CD4-positive, alpha-beta T cell treated with Interleukin-15 for 1 hour (primary cell): ENCODE measurements around the gene DDX27.
A peak's percentile ranks its signal among the peaks of the same experiment; 100 is the strongest.
"Not testable (repeated sequence)": the region's sequence is repeated elsewhere in the genome, so short reads cannot be mapped to it uniquely, and the experiment has no call there.

Experiments
- DNase-seq: peaks from one replicate; pipeline ENCODE4 v3.0.0-alpha.2; 2020

Gene DDX27

GRCh38 chr20:49210101-49210756 lies 9.0 kb upstream of the DDX27 start:
- no peak for DNase-seq

DNA sequence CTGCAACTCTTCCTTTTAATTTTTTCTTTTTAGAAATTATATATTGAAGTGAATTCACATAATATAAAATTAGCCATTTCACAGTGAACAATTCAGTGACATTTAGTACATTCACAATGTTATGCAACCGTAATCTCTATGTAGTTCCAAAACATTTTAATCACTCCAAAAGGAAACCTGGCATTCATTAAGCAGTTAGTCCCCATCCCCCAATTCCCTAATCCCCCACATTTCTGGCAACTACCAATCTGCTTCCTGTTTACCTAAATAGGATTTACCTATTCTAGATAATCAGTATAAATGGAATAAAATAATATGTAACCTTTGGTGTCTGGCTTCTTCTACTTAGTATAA lies 8.5 kb upstream of the DDX27 start:
- DNase-seq: no peak

DNA sequence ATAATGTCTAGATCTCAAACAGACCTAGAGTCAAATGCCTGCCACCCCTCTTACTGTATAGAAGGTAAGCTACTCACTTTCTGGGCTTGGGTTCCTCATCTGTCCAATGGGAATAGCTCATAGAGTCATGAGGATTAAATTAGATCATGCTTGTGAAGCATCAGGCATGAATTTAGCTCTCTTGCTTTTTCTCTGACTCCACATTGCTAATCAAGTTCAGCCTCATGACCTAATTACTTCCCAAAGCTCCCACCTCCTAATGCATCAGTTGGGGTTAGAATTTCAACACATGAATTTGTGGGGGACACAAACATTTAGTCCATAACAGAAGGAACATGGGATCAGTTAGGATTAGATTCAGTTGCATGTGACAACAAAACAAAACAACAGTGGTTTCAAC lies 4.6 kb upstream of the DDX27 start:
- DNase-seq: no peak

DNA sequence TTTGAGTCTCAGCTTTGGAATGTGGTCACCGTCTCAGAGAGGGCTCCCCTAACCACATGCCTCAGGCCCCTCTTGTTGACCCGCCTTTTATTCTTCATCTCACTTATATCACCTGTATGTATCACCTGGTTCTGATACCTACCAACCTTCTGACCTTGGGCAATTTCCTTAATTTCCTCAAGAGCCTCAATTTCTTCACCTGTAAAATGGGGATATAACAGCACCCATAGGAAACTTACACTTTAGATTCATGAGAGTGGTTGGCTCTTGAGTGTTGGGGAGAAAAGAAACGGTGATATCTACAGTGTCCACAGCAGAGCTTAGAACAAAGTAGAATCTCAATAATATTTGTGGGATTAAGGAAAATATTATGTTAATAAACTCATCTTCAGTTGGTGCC lies 4.0 kb upstream of the DDX27 start:
- no peak for DNase-seq

DNA sequence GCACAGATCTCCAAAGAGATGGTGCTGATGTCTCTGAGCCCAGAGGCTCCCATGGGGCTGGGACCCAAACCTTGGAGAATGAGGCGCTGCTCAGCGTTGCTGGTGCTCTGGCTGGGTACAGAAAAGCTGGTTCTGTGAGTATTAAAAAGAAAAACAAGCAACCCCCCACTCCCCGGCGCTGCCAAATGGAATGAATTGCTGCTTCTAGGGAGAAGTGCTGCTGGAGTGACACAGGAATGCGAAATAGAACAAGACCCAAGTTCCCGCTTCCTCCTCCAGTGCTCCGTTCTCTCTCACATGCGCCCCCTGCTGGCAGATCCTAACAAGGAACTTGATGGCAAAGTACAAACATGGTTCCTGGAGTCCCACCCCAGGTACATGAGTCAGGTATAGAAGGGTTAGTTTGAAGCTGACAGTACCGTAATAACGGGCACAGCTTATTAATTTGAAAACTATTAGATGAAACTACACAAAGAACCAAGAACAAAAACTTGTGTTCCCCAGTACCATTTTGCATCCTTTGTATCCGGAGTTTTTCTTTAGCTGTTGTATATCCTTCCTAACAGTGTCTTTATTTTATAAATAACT lies 2.1 kb upstream of the DDX27 start:
- peak; percentile 86 for DNase-seq

GRCh38 chr20:49218739-49219090 lies 501 bp upstream of the DDX27 start:
- not testable (repeated sequence) for DNase-seq

- no peak for DNase-seq
Observed at GRCh38 chr20:49219924-49220831, 962 bp downstream of the DDX27 start.

GRCh38 chr20:49225896-49226295 lies 6.7 kb downstream of the DDX27 start:
- no peak for DNase-seq

DNA sequence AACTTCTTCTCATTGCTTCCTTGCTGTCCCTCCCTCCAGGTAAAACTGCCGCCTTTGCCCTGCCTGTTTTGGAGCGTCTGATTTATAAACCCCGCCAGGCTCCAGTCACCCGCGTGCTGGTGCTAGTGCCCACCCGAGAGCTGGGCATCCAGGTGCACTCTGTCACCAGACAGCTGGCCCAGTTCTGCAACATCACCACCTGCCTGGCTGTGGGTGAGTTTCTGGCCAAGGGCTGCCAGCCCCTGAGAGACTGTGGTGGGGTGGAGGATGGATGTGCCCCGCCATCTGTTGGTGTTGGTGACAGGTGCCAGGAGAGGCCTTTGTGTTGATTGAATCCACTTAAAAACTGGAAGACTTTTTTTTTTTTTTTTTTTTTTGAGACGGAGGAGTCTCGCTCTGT lies 9.5 kb downstream of the DDX27 start:
- no peak for DNase-seq

DNA sequence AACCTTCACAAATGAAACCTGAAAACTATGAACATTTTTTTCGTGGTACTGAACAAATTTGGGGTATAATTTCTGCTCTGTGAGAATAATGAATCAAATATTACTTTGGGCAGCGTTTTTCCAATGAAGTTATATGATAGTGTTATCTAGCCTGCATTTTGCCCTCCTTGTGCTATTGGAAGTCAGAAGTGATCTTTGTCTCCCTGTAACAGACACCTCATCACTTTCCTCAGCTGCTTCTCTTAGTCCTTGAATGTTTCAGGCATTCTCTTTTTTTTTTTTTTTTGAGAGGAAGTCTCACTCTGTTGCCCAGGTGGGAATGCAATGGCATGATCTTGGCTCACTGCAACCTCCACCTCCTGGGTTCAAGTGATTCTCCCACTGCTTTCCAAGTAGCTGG lies 10.2 kb downstream of the DDX27 start:
- DNase-seq: no peak

DNA sequence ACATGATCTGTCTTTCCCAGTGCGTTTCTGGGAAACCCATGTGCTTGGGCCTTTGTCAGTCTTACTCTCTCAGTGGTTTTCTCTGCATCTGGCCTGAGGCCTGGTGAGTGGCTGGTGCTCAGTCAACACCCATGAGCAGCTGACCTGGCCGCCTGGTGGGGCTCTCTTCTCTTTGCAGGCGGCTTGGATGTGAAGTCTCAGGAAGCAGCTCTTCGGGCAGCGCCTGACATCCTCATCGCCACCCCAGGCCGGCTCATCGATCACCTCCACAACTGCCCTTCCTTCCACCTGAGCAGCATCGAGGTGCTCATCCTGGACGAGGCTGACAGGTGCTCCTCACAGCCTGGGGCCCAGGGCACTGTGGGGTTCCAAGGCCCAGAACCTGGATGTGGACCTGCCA lies 10.8 kb downstream of the DDX27 start:
- no peak for DNase-seq

DNA sequence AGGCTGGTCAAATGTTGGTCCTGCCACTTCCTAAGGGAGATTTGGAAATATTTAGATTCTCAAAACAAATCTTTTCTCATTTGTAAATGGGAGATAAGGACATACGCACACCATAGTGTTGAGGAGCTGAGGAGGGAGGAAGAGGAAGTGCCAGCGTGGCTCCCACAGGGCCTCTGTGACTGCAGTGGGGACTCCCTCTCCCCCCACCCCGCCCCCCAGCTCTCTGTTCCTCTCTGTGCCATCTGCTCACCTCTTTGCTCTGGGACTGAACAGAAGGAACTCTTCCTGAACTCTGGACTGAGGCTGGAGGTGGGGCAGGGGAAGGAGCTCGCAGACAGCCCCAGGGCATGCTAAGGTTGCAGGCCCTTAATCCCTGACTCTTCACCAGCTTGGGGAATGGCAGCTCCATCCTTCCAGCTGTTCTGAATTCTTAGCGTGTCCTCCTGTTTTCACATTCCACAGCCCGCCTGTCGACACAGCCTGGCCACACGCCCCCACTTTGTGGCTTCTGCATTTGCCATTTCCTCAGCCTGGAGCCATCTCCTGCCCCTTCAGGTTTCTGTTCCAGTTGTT lies 11.4 kb downstream of the DDX27 start:
- DNase-seq: peak; percentile 44

GRCh38 chr20:49231471-49231870 lies 12.3 kb downstream of the DDX27 start:
- DNase-seq: no peak

- DNase-seq: no peak
Observed at GRCh38 chr20:49233226-49233625, 14.0 kb downstream of the DDX27 start.

DNA sequence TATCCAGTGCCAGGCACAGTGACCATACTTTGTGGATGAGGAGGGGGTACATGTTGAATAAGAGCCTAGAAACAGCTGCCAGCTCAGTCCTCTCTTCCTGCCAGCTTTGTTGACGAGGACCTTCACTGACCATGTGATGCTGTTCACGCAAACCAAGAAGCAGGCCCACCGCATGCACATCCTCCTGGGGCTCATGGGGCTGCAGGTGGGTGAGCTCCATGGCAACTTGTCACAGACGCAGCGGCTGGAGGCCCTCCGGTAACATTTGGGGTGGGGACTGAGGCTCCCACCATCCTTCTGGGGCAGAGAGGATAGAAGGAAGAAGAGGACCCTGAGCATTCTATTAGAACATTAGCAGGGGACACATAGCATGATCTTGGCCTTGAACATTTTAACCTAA lies 15.6 kb downstream of the DDX27 start:
- no peak for DNase-seq

- no peak for DNase-seq
Observed at GRCh38 chr20:49236301-49236700, 17.1 kb downstream of the DDX27 start.

DNA sequence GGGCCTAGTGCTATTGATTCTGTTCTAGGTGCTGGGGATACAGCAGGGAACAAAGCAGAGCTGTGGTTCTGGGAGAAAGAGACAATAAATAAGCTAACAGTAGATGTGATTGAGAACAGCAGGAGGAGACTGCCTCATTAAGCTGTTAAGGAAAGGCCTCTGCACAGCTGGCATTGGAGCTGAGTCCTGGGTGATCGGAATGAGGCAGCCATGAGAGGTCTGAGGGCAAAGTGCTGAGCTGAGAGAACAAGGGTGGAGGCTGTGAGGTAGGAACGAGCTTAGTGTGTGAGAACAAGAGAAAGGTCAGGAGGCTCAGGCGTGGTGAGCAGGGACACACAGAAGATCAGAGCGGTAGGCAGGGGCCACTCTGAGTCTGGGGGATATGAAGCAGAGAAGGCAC lies 18.3 kb downstream of the DDX27 start:
- no peak for DNase-seq

DNA sequence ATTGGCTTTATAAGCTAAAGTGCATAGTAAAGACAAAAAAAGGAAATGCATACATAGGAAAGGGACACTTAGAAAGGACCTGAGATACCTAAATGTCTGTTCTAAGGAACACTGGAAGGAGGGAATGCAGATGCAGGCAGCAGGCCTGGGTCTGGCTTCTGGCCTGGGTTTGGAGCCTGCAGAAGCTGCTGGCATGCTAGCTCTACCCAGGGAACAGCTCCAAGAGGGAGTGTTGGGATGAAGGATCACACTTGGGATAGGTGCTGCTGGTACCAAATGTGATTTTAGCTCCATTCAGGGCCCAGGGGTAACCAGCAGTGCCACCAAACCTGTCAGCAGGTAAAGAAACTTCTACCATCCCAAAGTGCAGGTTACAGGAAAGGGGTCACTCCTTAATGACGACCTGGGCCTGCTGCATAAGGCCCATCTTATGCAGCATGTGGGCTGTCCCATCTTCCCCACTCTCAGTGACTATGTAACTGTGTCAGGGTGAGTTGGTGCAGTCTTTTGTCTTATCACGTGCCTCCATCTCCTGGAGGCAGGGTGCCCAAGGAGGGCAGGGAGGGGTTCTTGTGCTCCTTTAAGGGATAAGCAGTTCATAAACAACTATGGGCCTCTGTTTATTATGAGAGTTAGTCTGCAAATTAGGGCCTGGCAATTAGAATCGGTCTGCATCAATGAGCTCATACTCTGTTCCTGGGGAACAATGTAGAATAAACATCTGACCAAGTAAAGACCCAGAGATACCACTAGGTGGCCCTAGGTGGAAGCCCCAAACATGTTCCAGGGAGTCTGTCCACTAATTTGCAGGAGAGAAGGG lies 26.9 kb downstream of the DDX27 start:
- DNase-seq: no peak

DNA sequence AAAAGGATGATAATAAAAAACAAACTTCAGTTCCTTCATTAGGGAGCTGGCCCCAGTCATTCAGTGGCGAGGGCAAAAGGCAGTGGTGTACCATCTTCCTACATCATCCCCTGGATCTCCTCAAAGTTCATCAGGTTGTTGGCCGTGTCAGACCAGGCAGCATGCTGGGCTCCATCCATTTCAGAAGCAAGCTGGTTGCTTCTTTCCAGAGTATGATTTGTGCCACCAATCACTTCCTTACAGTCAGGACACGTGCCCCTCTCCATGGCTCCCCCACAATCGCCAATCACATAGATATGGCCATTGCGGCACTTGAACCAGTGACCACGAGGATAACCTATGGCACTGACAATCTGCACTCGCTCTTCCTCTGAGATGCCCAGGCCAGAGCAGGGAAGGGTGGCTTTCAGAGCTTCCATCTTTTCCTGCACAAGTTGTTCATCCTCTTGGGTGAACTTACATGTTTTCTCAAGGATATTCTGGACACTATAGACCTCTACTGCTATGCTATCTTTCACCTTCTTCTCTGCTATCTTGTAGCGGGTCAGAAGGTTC lies 28.0 kb downstream of the DDX27 start:
- no peak for DNase-seq

GRCh38 chr20:49247792-49248191 lies 28.6 kb downstream of the DDX27 start:
- no peak for DNase-seq

- no peak for DNase-seq
Observed at GRCh38 chr20:49248301-49248700, 29.1 kb downstream of the DDX27 start.

- no peak for DNase-seq
Observed at GRCh38 chr20:49248879-49249665, 29.9 kb downstream of the DDX27 start.
